Activated T-helper 1 cell treated with Interleukin-2 at 50 U/mL for 16 hours (primary cell): ENCODE results near the gene TSPAN15.

ENCODE experiments used
- DNase-seq: peaks from one replicate; pipeline ENCODE4 v3.0.0-alpha.2; 2020; ENCODE audit warnings: low read depth

TSPAN15 gene

DNA sequence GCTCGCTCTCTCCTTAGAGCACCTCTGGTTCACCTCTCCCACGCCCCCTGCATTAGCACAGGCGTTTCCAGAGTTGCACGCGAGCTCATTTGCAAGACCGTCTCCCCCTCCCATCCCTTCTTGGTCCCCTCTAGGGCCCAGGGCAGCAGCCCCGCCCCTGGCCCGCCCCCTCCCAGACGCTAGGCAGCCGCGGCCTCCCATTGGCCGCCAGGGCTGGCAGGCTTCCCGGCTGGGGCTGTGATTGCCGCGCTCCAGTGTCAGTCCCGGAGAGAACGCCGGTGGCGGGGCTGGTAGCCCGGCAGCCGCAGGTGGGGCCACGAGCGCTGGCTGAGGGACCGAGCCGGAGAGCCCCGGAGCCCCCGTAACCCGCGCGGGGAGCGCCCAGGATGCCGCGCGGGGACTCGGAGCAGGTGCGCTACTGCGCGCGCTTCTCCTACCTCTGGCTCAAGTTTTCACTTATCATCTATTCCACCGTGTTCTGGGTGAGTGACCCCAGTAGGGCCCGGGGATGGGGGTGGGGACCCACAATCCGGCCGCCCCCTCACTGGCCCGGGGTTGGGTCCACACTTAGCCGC is at the start of gene TSPAN15:
TSPAN15 (plus strand) TSS at position 257 of the 575 bp plus-strand sequence; CDS start at position 387, 130 bp downstream.
- DNase-seq = peak; percentile 70

DNA sequence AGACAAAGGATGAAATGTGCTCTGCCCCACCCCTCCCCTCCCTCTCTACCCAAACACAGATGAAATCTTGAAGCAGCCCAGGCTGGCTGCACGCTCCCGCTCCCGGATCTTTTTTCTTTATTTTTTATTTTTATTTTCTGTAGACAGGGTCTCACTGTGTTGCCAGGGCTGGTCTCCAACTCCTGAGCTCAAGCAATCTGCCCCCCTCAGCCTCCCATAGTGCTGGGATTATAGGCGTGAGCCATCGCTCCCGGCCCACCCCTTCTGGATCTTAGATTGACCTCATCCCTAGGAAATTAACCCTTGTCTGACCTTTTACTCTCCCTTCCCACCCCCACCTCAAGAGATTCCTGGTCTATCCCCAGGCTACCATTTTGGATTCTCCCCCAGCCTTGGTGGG is 48.9 kb upstream of the TSPAN15 start:
- no peak for DNase-seq

DNA sequence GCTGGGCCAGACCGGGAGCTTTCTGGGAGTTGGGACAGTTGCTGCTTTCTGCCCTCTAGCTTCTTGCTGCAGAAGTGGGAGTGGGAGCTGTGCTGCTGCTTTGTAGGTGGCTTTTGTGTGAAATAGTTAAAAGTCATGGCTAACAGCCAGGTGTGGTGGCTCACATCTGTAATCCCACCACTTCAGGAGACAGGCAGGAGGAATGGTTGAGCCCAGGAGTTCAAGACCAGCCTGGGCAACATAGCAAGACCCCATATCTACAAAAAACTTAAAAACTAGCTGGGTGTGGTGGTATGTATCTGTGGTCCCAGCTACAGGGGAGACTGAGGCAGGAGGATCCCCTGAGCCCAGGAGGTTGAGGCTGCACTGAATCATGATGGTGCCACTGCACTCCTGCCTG is 48.2 kb upstream of the TSPAN15 start:
- no peak for DNase-seq

DNA sequence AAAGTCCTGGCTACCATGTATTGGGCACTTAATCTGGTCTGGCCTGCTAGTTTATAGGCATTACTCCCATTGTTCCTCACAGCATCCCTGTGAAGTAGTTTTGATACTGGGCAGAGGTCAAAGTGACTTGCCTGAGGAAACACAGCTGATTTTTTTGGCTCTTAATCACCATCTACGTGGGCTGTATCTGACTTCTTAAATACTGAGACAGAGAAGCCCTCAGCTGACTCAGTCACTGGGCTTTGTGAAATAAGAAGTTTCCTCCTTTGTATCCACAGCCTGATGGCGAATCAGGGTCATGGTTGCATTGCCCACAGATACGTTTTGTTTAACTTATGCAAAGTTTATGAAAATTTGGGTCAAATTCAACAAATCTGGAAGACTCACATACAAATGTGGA is 47.7 kb upstream of the TSPAN15 start:
- DNase-seq = no peak

DNA sequence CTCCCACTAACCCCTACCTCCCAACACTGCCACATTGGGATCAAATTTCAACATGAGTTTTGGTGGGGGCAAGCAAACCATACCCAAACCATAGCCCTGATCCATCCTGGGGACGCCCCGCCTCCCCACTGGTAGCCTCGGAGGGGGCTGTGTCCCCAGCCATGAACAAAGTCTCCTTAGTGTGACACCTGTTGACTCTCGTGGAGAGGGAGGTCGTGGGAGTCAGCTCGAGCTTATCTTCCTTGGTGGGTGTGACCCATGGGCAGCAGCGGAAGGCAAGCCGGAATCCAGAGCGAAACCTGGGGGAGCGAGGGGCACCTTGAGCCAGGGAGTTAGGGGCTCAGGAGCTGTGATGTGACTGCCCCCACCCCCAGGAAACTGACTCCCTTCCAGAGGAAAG is 46.5 kb upstream of the TSPAN15 start:
- DNase-seq = no peak

DNA sequence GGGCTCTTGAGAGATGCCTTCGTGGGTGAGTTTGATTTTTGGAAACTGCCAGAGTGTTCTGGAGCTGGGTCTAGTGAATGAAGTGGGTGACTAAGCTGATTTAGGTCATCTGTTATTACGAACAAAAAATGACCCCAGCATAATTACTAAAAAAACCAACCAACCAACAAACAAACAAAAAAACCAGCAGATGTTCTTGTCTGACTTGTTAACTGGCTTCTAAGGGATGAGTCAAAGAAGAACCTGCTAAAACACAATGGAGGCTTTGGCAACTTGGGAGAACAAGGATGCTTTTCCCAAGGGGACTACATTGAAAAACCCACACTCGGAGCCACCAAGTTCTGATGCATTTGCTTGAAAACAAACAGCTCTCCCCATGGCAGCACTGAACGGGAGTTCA is 46.0 kb upstream of the TSPAN15 start:
- no peak for DNase-seq

DNA sequence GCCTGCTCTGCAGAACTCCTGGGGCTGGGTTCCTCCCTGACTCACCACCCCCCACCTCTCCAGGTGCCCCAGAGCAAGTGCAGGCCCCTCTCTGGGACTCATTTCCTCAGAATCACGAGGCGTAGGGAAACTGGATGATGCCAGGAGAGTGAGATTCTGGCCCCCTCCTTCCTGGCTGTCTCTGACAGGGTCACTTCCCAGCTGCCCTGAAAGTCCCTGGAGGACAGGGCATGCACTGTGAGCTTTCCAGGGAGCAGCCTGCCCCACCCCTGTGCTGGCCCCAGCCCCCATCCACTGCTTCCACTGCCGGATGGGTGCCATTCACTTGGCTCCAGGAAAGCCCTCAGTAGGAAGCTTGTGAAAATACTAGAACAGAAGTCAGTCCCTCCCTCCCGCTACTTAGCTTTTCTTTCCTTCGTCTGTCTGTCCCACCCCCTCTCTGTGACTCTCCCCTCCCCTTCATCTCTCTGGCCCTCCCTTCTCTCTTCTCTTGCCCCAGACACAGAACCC is 44.9 kb upstream of the TSPAN15 start:
- DNase-seq = no peak

DNA sequence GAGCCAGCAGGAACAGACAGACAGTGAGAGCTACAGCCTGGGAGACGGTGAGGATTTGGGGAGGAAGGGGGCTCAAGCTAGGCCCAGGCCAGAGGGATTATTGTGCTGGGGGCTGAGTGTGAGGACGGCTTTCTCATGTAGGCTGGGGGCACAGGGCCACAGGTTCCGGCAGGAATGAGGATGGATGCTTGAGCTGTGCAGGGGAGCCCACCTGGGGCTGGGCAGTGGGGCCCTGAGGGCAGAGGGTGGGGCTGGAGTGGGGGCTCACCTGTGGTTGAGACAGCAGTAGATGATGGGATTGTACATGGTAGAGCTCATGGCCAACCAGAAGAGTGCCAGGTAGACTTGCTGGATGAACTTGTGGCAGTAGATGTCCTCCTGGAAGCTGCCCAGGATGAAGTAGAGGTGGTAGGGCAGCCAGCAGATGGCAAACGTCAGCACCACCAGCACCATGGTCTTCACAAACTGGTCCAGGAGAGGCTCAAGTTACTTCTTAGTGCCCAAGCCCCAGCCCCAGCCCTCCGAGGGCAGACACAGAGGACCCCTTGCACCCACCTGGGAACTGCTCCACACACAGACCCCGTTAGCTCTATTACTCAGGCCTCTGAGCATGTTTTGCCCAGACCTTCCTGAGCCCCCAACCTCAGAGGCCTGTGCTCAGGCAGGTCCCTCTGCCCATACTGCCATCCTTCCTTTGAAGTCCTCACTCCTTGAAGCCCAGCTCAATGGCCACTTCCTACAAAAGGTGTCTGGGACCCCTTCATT is 44.3 kb upstream of the TSPAN15 start:
- no peak for DNase-seq

DNA sequence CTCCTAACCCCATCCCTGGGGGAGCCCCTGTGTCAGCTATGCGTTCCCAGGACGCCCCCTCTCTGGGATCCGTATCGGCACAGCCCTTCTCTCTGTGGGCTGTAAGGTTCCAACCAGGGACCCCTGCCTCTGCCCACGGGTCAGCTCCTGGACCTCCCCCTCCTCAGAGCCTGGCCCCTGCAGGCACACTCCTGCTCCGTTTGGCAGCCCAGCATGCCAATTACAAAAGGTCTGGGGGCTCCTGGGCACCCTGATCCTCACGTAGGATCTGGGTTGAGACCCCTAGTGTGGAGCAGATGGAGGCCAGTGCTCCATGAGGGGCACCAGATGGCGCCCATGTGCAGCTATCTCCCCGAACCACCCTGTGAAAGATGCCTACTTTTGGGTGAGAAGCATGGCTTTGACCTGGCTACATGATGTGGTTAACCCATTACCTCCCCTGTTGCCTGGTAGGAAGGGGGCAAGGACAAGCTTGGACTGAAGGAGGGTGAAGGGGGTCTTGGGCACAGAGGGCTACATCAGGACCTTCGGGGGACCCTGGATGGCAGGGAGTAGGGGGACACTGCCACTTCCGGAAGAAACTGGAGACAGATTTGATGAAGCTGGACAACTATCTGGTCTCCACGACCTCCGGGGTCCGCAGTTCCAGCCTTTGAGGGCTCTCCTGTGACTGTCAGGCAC is 43.5 kb upstream of the TSPAN15 start:
- DNase-seq = no peak

DNA sequence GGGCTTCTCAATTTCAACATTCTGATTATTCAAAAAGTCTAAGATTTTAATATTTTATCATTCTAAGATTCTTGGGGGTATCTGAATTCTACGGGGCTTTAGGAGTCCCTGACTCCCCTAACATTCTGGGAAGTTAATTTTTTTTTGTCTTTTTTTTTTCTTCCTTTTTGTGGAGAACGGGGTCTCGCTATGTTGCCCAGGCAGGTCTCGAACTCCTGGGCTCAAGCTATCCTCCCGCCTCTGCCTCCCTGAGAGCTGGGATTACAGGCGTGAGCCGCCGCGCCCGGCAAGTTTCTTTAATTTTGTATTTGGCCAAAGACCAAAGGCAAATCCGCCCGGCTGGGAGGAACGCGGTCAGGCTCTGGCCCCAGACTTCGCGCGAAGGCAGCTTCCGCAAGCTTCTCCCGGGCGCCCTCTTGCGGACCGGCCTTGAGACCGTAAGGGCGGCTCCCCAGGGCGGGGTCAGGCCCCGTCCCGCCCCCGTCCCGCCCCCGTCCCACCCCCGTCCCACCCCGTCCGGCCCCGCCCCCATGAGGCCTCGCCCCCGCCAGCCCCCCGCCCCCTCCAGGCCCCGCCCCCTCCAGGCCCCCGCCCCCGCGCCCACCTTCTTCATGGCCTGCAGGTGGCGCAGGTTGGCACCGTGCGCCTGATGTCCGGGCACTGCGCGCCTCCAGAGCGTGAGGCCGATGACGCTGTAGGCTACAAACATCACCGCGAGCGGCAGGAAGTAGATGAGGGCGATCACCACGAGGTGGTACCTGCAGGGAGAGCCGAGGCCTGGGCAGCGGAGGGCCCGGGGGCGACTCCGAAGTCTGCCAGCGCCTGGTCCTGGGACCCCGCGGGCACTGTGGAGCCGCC is 42.7 kb upstream of the TSPAN15 start:
- peak; percentile 85 for DNase-seq

DNA sequence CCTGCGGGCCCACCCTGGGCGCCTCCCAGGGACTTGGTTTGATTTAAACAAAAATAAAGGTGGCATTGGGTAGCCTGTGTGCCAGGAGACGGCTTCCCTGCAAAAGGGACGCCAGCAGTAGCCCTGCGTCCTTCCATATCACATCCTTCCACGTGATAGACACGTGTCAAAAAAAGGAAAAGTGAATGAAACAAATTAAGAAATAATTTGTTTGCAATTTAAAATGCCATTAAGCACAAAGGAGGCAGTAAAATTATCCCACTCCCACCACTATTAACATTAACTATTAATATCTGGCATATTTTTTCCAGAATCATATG is 42.1 kb upstream of the TSPAN15 start:
- DNase-seq = no peak

DNA sequence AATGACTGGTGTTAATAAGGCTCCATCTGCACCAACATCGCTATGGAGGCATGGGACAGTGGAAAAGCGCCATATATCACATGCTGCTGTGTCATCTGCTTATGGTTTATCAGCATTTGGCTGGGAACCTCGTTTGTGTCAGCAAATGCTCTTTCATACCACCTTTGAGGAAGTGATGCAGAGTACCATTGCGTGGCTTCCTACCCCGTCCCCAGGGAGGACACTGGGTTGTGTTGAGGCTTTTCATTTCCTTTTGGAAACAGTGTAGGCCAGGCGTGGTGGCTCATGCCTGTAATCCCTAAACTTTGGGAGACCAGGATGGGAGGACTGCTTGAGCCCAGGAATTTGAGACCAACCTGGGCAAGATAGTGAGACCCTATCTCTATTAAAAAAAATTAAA is 41.3 kb upstream of the TSPAN15 start:
- DNase-seq = no peak

DNA sequence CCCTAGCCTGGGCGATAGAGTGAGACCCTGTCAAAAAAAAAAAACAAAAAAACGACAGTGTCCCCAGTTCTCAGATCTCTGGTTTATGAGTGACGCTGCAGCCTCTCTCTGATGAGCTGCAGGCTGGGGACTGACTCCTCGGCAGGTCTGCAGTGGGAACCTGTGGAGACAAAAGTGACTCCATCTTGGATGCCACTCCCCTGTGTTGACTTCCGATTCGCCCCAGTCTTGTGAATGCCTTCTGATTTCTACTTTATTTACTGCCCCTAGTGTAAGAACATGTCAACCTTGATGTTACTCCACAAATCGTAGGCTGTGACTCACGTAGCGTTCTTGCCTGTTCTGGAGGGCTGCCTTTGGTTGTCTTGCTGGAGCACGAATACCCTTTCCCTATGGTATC is 40.8 kb upstream of the TSPAN15 start:
- DNase-seq = no peak

DNA sequence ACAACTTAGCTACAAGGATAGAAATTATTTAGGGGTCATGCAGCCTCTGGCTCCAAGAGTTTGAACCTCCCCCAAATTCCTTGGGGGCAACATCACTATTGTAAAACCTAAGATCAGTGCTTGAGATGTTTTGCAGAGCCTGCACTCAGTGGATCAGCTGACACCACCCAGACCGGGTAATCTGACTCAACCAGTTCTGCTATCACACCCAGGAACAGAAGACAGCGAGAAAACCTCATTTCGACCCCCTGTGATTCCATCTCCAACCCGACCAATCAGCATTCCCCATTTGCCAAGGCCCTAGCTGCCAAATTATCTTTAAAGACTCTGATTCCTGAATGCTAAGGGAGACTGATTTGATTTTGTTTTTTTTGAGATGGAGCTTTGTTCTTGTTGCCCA is 39.8 kb upstream of the TSPAN15 start:
- DNase-seq = no peak

DNA sequence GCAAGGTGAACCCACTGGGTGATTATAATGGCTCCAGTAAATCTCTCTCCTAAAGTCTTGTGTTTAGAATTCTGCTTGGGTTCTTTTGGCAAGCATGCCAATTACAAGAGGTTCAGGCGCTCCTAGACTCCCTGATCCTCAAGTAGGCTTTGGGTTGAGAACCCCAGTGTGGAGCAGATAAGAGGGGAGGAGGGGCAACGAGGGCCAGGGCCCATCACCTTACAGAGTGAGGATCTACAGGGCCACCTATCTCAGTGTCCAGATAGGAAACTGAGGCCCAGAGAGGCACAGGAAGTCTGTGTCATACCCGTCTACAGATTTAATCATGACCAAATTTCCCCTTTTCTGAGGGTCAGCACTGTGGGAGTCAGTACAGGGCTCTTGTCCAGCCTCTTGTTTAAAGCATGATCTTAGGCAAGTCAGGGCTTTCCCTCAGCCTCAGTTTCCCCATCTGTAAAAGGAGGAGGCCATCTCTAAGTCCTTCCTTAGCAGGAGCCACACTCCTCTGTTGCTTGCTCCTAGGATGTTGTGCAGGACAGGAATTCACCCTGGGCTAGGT is 39.0 kb upstream of the TSPAN15 start:
- DNase-seq = no peak

DNA sequence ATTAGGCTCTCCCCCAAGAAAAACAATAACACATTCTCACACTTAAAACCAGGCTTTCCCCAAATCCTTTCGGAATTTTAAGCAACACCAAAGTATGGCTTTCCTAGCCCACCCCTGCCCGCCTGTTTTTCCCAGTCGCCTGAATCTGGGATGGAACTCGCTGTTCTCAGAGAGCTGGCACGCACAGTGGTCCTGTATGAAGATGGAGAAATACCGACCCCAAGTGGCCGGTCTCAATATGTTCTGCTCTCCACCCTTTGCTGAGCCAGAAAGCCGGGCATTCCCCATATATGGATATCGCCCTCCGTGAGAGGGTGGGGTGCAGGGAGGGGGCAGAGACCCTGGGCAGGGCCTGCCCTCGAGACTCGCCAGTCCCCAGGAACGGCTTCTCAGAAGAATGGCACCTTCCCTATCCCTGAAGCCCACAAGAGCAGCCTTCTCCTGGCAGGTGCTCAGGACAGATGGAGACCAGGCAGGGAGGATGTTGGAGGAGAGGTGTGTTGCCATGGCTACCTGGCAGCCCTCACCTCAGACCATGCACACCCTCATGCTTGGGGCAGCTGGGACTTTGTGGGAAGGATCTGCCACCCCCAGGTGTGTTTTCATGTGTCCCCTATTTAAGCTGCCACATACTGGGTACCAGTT is 37.9 kb upstream of the TSPAN15 start:
- no peak for DNase-seq

DNA sequence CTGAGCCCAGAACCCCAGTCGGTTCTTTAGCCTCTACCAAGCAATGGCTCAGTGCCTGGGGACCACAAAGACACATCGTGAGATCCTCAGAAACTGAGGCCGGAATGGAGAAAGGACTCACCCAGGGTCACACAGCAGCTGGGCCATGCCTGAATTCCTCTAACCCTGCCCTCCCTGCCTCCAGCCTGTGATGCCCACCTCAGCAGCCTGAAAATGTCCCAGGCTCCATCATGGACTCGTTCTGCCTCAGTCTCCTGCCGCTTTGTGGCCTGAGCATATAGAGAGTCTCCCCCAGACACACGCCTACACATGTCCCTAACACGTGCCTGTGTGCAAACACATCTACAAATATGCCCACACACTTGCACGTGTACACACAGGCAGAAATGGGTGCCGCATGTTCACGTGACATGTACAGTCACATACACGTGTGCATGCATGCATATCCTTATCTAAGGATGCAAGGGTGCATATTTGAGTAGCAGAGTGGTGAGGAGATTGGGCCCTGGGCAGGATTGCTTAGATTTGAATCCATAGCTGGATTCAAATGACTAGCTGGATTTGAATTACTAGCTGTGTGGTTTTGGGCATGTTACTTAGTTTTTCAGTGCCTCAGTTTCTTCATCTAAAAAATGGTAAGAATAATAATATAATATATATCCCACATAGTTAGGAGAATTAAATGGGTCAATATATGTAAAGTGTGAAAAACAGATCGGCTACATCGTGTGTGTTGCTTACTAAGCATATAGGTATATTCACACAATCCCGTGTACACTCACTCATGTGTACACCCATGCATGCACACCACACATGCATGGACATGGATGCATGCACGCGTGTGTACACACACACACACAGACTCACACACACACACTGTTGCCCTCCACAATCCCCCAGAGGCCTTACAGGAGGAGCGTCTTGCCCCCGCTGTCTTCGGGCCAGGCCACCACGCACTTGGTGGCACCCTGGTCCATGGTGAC is 36.9 kb upstream of the TSPAN15 start:
- DNase-seq = no peak

DNA sequence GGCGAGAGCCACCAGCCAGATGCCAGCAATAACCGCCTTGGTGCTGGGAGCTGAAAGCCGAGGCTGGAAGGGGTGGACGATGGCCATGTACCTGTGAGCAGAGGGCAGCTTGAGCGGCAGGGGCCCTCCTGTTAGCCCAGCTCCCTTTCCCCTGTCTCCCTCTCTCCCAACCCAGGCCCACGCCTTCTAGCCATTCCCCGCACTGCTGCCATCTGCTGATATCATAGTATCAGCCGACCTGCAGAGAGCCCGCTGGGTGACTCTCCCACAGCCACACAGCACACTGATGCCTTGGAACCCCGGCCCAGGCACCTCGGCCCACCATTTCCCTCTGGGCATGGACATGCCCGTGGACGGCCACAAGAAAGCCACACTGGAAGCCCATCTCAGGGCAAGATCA is 36.2 kb upstream of the TSPAN15 start:
- DNase-seq = no peak

DNA sequence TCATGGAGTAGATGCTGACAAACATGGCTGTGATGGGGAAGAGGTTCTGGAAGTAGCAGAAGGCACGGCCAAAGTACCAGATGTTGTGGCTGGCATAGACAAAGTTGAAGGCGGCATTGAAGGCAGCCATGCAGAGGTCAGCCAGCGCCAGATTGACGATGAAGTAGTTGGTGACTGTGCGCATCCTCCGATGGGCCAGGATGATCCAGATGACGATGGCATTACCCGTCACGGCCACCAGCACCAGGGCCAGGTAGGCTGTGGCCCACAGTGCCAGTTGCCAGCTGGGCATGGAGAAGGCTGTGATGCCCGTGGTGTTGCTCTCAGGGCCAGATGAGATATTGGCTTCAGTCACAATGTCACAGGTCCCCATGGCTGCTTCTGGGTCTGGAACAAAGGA is 35.3 kb upstream of the TSPAN15 start:
- no peak for DNase-seq

DNA sequence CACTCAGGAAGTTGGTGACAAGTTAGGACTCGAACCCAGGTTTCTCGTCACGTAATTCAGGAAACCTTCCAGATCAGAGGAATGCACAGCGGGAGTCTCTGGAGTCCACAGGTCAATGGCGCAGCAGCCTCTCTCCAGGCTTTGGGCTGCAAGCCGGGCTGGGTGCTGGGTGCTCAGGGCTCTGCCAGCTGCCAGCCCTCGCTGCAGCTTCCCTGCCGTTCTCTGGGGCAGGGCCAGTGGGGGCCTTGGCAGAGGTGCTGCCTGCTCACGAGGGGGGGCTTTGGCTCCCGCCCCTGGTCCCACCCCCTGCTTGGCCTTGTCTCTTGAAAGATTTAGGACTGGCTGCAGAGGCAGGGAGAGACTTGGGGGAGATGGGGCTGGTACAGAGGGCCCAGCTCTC is 34.6 kb upstream of the TSPAN15 start, which contains the start of gene TACR2:
TACR2 (minus strand) TSS at position 224 of the 400 bp plus-strand sequence. CDS start 595 bp downstream, outside the sequence.
- DNase-seq = no peak
